HepG2 (cell line): ENCODE measurements around the gene CEBPB. TPM values are rescaled to one million over a fixed set of nuclear protein-coding genes. Genes with fewer than 3 reads are reported as not detected.

ENCODE experiments used
- ATF6 ChIP-seq: sonication (generic); formaldehyde crosslinking; conservative IDR thresholded peaks from 2 replicates; pipeline ENCODE4 v1.4.0; 2020; ENCODE audit warnings: missing genetic modification reagents
- HDAC2 ChIP-seq: sonication (generic); formaldehyde crosslinking; IDR thresholded peaks from 2 replicates; pipeline ENCODE4 v1.4.0; 2020; ENCODE audit warnings: missing genetic modification reagents
- HINFP ChIP-seq: sonication (generic); formaldehyde crosslinking; IDR thresholded peaks from 2 replicates; pipeline ENCODE4 v1.4.0; 2020; ENCODE audit warnings: low read depth, mild to moderate bottlenecking, missing genetic modification reagents
- HNRNPUL1 ChIP-seq: fragments of 200-400 bp; formaldehyde crosslinking; IDR thresholded peaks from 2 replicates; pipeline ENCODE4 v1.6.1; 2017; ENCODE audit warnings: low read depth, mild to moderate bottlenecking, low read length, moderate library complexity
- HOMEZ ChIP-seq: IDR thresholded peaks from 2 replicates; pipeline ENCODE4 v1.6.1; 2016; ENCODE audit warnings: low read depth
- MAFG ChIP-seq: sonication (generic); formaldehyde crosslinking; IDR thresholded peaks from 2 replicates; pipeline ENCODE4 v1.5.1; 2020; ENCODE audit warnings: mild to moderate bottlenecking, missing genetic modification reagents
- SMC3 ChIP-seq: IDR thresholded peaks from 2 replicates; pipeline ENCODE4 v1.6.1; 2011; ENCODE audit warnings: low read length, improper control_type of control experiment
- SRSF1 ChIP-seq: fragments of 200-400 bp; formaldehyde crosslinking; optimal IDR thresholded peaks from 2 replicates; pipeline ENCODE3; 2017; ENCODE audit warnings: mild to moderate bottlenecking, low read depth, low read length, moderate library complexity
- TOPORS ChIP-seq: sonication (generic); formaldehyde crosslinking; IDR thresholded peaks from 2 replicates; pipeline ENCODE4 v1.8.0; 2023; ENCODE audit warnings: mild to moderate bottlenecking, missing genetic modification reagents
- ZNF275 ChIP-seq: sonication (generic); formaldehyde crosslinking; IDR thresholded peaks from 2 replicates; pipeline ENCODE4 v1.8.0; 2022; ENCODE audit warnings: missing genetic modification reagents, mild to moderate bottlenecking, inconsistent platforms, borderline replicate concordance
- ZNF280D ChIP-seq: sonication (generic); formaldehyde crosslinking; IDR thresholded peaks from 2 replicates; pipeline ENCODE4 v1.5.1; 2020; ENCODE audit warnings: mild to moderate bottlenecking, missing genetic modification reagents
- ZNF558 ChIP-seq: sonication (generic); formaldehyde crosslinking; IDR thresholded peaks from 2 replicates; pipeline ENCODE4 v1.9.0; 2022; ENCODE audit warnings: mild to moderate bottlenecking, missing genetic modification reagents, borderline replicate concordance
- ZNF710 ChIP-seq: sonication (generic); formaldehyde crosslinking; IDR thresholded peaks from 2 replicates; pipeline ENCODE4 v1.5.0; 2020; ENCODE audit warnings: mild to moderate bottlenecking, missing genetic modification reagents, borderline replicate concordance
- ZNF784 ChIP-seq: sonication (generic); formaldehyde crosslinking; IDR thresholded peaks from 2 replicates; pipeline ENCODE4 v1.5.1; 2020; ENCODE audit warnings: missing genetic modification reagents, mild to moderate bottlenecking, borderline replicate concordance
- polyA plus RNA-seq, 8 experiments: library from polyadenylated mRNA; depleted of rRNA in 3 of 8; stranded (reverse) in 7 of 8; unstranded in 1 of 8; fragments of >200 nt; fragmentation: Illumina TruSeq in 4 of 8; extraction: Trizol in 4 of 8; gene quantifications; 2 replicates each; pipeline versions ENCODE4 v1.2.1 to v1.2.3, GENCODE V29; 2011 to 2016; ENCODE audit warnings: low read depth in 4 of 8, missing spikeins in 1 of 8, mixed read lengths in 1 of 8; ENCODE audit not compliant: insufficient read depth in 1 of 8
- total RNA-seq, 5 experiments: library from RNA; depleted of rRNA; stranded (reverse); fragments of >200 nt; fragmentation: Illumina TruSeq; extraction: Trizol; gene quantifications; 2 replicates each; pipeline ENCODE4 v1.2.3, GENCODE V29; 2016; ENCODE audit warnings: low read depth in 1 of 5

The CEBPB gene
- total and polyA plus RNA-seq, 2 of the 13 experiments (the other 11 are each of a cell fraction or from before 2014, with no cell fraction given): 18.5 to 28.2 TPM

- TF ChIP-seq ZNF710 (no peak), ZNF784 (CRISPR knock-in tag) (peak; percentile 77), MAFG (CRISPR knock-in tag) (no peak), ZNF280D (CRISPR knock-in tag) (0 out of 2 replicates have a peak, but pooled peaks have one; percentile 19), ATF6 (CRISPR knock-in tag) (0 out of 2 replicates have a peak, but pooled peaks have one; percentile 73), HOMEZ (peak; percentile 64; the same call in 1 of the 2 replicates), ZNF558 (CRISPR knock-in tag) (no peak), ZNF275 (CRISPR knock-in tag) (no peak), HDAC2 (CRISPR knock-in tag) (peak; percentile 51; the same call in 1 of the 2 replicates), SRSF1 (no peak), HINFP (CRISPR knock-in tag) (peak; percentile 74; the same call in 1 of the 2 replicates), SMC3 (peak; percentile 99), TOPORS (no peak), HNRNPUL1 (no peak)
These were observed 21.3 kb upstream of the CEBPB start (continued) for GRCh38 chr20:50169329-50169823.
